Neural cell (in vitro differentiated cells): ENCODE data around the gene TMIGD1. TPM values are rescaled to one million over a fixed set of nuclear protein-coding genes. Genes with fewer than 3 reads are reported as not detected.

ENCODE experiments used
- H2AFZ ChIP-seq: fragments of 200-600, 300-800 bp; sonication (generic), shearing (Covaris generic); 2 replicates; pipeline ENCODE4 v1.6.0; 2014; ENCODE audit warnings: low read depth, mild to moderate bottlenecking, antibody characterized with exemption, low read length, moderate library complexity
- H3F3A ChIP-seq: fragments of 200-600 bp; shearing (Covaris generic); 2 replicates; pipeline ENCODE4 v1.6.1; 2016; ENCODE audit warnings: mild to moderate bottlenecking, moderate library complexity, mixed read lengths, antibody characterized with exemption, low read length; ENCODE audit not compliant: insufficient read depth, poor library complexity, severe bottlenecking
- H3K27ac ChIP-seq: fragments of 200-600, 300-800 bp; sonication (generic), shearing (Covaris generic); 2 replicates; pipeline ENCODE4 v1.5.1; 2014; ENCODE audit warnings: mild to moderate bottlenecking, low read length, moderate library complexity
- H3K27me3 ChIP-seq: fragments of 300-800, 200-600 bp; sonication (generic), shearing (Covaris generic); 2 replicates; pipeline ENCODE4 v1.6.0; 2014; ENCODE audit warnings: mild to moderate bottlenecking, low read depth, low read length, moderate library complexity; ENCODE audit not compliant: insufficient read depth
- H3K36me3 ChIP-seq: fragments of 300-800, 200-600 bp; sonication (generic), shearing (Covaris generic); 2 replicates; pipeline ENCODE4 v1.5.1; 2014; ENCODE audit warnings: mild to moderate bottlenecking, antibody characterized with exemption, low read length, moderate library complexity; ENCODE audit not compliant: insufficient read depth
- H3K4me2 ChIP-seq: fragments of 300-800, 200-600 bp; sonication (generic), shearing (Covaris generic); 2 replicates; pipeline ENCODE4 v1.6.0; 2014; ENCODE audit warnings: mild to moderate bottlenecking, low read length
- H3K4me3 ChIP-seq: fragments of 300-800, 200-600 bp; sonication (generic), shearing (Covaris generic); 2 replicates; pipeline ENCODE4 v1.5.1; 2014; ENCODE audit warnings: mild to moderate bottlenecking, low read length, moderate library complexity
- H3K79me2 ChIP-seq: fragments of 200-600 bp; shearing (Covaris generic); replicated peaks from 2 replicates; pipeline ENCODE4 v1.6.0; 2014; ENCODE audit warnings: mild to moderate bottlenecking, low read length, moderate library complexity; ENCODE audit not compliant: insufficient read depth
- H3K9ac ChIP-seq: fragments of 300-800, 200-600 bp; sonication (generic), shearing (Covaris generic); 2 replicates; pipeline ENCODE4 v1.6.1; 2016; ENCODE audit warnings: mild to moderate bottlenecking, low read length, mixed read lengths
- H3K9me2 ChIP-seq: fragments of 200-600 bp; shearing (Covaris generic); 2 replicates; pipeline ENCODE4 v1.6.1; 2016; ENCODE audit warnings: mild to moderate bottlenecking, low read length, mixed read lengths; ENCODE audit not compliant: insufficient read depth
- H3K9me3 ChIP-seq: fragments of 200-600, 300-800 bp; sonication (generic), shearing (Covaris generic); 2 replicates; pipeline ENCODE4 v1.6.1; 2016; ENCODE audit warnings: mild to moderate bottlenecking, mixed run types, low read length, moderate library complexity, mixed read lengths
- H4K20me1 ChIP-seq: fragments of 200-600 bp; shearing (Covaris generic); 2 replicates; pipeline ENCODE4 v1.6.1; 2016; ENCODE audit warnings: mild to moderate bottlenecking, mixed run types; ENCODE audit not compliant: insufficient read depth
- EP300 ChIP-seq: fragments of 450-650 bp; conservative IDR thresholded peaks from 2 replicates; pipeline ENCODE4 v1.6.1; 2014; ENCODE audit warnings: antibody characterized with exemption, mild to moderate bottlenecking, moderate library complexity; ENCODE audit not compliant: poor library complexity, severe bottlenecking
- EZH2 ChIP-seq: fragments of 200-600, 300-800 bp; shearing (Covaris generic), sonication (generic); IDR thresholded peaks from 2 replicates; pipeline ENCODE4 v1.6.1; 2014; ENCODE audit warnings: antibody characterized with exemption, low read length, borderline replicate concordance, mild to moderate bottlenecking; ENCODE audit not compliant: insufficient read depth, poor library complexity, severe bottlenecking
- MXI1 ChIP-seq: fragments of 450-650 bp; conservative IDR thresholded peaks from 2 replicates; pipeline ENCODE4 v1.6.1; 2014; ENCODE audit warnings: antibody characterized with exemption, mild to moderate bottlenecking; ENCODE audit not compliant: poor library complexity, severe bottlenecking
- POLR2AphosphoS5 ChIP-seq: IDR thresholded peaks from 2 replicates; pipeline ENCODE4 v1.6.1; 2012
- RAD21 ChIP-seq: fragments of 450-650 bp; conservative IDR thresholded peaks from 2 replicates; pipeline ENCODE4 v1.6.1; 2014; ENCODE audit warnings: antibody characterized with exemption, mild to moderate bottlenecking, moderate library complexity
- SMC3 ChIP-seq: fragments of 450-650 bp; conservative IDR thresholded peaks from 2 replicates; pipeline ENCODE4 v1.6.1; 2014; ENCODE audit warnings: antibody characterized with exemption, mild to moderate bottlenecking, moderate library complexity; ENCODE audit not compliant: poor library complexity
- TAF1 ChIP-seq: IDR thresholded peaks from 2 replicates; pipeline ENCODE4 v1.6.1; 2012; ENCODE audit warnings: low read depth
- polyA plus RNA-seq: library from polyadenylated mRNA; depleted of rRNA; stranded (reverse); fragments of >200 nt; gene quantifications from 2 replicates; pipeline ENCODE4 v1.2.3, GENCODE V29; 2014
- TF ChIP-seq, protein P1 (sequence below): fragments of 450-650 bp; IDR thresholded peaks from 2 replicates; pipeline ENCODE4 v1.5.1; 2014; ENCODE audit warnings: antibody characterized with exemption, mild to moderate bottlenecking, moderate library complexity; ENCODE audit not compliant: poor library complexity, severe bottlenecking
- TF ChIP-seq, protein P2 (sequence below): IDR thresholded peaks from 2 replicates; pipeline ENCODE4 v1.6.1; 2012; ENCODE audit warnings: borderline replicate concordance

TMIGD1 gene
- polyA plus RNA-seq, 1 donor from 2014 or later = not detected

DNA sequence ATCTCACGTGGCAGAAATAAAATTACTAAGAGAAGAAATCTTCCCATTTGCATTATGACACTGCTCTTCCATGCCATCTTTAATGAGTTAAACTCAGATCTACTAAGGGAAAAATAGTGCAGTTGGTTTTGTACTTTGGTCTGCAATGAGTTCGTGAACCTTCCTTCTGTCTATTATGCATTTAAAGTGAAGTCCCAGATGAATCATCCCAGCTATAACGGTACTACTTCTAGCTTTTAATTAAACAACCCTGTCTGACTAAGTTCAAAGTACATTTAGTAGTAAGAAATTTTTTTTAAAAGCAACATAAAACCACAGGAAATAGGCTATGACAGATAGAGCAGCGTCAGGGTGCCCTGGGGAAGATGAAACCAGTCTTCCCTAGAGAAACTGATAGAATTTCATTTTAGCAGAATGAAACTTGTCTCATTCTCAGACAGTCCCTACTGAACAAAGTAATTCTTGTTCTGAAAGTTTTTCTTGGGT lies 1.8 kb downstream of the TMIGD1 start:
- Histone ChIP-seq H3K9ac (no peak overlapping the region), H3F3A (no peaks in the 10 kb centered on the region), H3K9me3 (no peaks in the 10 kb centered on the region), H3K79me2 (no peaks in the 10 kb centered on the region), H2AFZ (no peak overlapping the region), H3K4me2 (no peak overlapping the region), H3K36me3 (no peaks in the 10 kb centered on the region), H3K27ac (no peak overlapping the region), H3K4me3 (no peak overlapping the region), H4K20me1 (no peaks in the 10 kb centered on the region), H3K27me3 (no peaks in the 10 kb centered on the region), H3K9me2 (no peaks in the 10 kb centered on the region)
- TF ChIP-seq TAF1 = no peak

DNA sequence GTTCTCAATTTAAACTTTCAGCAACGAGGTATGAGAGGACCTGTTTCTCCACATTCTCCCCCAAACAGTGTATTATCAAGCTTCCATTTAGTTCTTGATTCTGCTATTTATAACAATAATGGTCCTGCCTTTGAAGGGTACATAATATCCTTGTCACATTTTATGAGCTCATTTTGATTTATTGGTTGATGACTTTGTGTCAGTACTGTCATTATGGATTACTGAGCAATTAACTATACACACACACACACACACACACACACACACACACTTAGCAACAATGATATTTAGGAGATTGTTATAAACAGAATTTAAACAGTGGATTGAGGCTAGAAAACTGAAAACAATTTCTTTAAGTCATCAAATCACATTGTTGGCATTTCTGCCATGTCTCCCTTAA lies 7.0 kb downstream of the TMIGD1 start:
- TF ChIP-seq EP300 (no peak), TAF1 (no peak), POLR2AphosphoS5 (no peak)
- H3K27ac ChIP-seq = no peak overlapping the region
- H3K9ac ChIP-seq = no peak overlapping the region
- H3K4me3 ChIP-seq = no peak overlapping the region
- H3K27me3 ChIP-seq = no peaks in the 10 kb centered on the region
- H3K9me3 ChIP-seq = no peaks in the 10 kb centered on the region
- H4K20me1 ChIP-seq = no peaks in the 10 kb centered on the region
- H3K79me2 ChIP-seq = no peaks in the 10 kb centered on the region
- H3K4me2 ChIP-seq = no peak overlapping the region
- H3K36me3 ChIP-seq = no peaks in the 10 kb centered on the region
- no peak overlapping the region for H2AFZ ChIP-seq
- no peaks in the 10 kb centered on the region for H3F3A ChIP-seq
- no peaks in the 10 kb centered on the region for H3K9me2 ChIP-seq

DNA sequence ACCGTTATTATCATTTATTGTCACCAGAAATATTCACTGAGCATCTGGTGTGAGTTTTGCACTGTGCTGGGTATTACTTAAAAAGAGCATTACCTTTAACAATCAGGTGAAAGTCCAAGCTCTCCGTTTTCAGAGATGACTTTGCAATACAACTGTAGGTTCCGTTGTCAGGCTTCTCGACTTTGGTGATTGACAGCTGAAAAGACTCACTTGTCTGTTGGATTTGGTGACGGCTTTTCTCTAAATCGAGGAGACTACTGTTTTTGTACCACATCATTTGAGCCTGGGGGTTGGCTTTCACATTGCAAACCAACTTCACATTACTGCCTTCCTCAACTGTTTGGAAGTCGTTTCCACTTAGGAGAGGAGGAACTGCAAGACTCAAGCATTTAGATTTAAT lies 9.1 kb downstream of the TMIGD1 start:
- no peak overlapping the region for H3K4me3 ChIP-seq
- H2AFZ ChIP-seq = no peak overlapping the region
- no peaks in the 10 kb centered on the region for H3K79me2 ChIP-seq
- no peaks in the 10 kb centered on the region for H3K27me3 ChIP-seq
- H3K9me2 ChIP-seq = no peaks in the 10 kb centered on the region
- no peak overlapping the region for H3K9ac ChIP-seq
- H3K36me3 ChIP-seq = no peaks in the 10 kb centered on the region
- no peaks in the 10 kb centered on the region for H4K20me1 ChIP-seq
- no peak for TF ChIP-seq MXI1
- TF ChIP-seq POLR2AphosphoS5 = no peak
- TF ChIP-seq, protein P1, sequence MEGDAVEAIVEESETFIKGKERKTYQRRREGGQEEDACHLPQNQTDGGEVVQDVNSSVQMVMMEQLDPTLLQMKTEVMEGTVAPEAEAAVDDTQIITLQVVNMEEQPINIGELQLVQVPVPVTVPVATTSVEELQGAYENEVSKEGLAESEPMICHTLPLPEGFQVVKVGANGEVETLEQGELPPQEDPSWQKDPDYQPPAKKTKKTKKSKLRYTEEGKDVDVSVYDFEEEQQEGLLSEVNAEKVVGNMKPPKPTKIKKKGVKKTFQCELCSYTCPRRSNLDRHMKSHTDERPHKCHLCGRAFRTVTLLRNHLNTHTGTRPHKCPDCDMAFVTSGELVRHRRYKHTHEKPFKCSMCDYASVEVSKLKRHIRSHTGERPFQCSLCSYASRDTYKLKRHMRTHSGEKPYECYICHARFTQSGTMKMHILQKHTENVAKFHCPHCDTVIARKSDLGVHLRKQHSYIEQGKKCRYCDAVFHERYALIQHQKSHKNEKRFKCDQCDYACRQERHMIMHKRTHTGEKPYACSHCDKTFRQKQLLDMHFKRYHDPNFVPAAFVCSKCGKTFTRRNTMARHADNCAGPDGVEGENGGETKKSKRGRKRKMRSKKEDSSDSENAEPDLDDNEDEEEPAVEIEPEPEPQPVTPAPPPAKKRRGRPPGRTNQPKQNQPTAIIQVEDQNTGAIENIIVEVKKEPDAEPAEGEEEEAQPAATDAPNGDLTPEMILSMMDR = no peak
- TF ChIP-seq SMC3 = no peak
- TF ChIP-seq EP300 = no peak
- no peak for TF ChIP-seq TAF1
- no peak for TF ChIP-seq EZH2
- no peak for TF ChIP-seq RAD21
- TF ChIP-seq, protein P2, sequence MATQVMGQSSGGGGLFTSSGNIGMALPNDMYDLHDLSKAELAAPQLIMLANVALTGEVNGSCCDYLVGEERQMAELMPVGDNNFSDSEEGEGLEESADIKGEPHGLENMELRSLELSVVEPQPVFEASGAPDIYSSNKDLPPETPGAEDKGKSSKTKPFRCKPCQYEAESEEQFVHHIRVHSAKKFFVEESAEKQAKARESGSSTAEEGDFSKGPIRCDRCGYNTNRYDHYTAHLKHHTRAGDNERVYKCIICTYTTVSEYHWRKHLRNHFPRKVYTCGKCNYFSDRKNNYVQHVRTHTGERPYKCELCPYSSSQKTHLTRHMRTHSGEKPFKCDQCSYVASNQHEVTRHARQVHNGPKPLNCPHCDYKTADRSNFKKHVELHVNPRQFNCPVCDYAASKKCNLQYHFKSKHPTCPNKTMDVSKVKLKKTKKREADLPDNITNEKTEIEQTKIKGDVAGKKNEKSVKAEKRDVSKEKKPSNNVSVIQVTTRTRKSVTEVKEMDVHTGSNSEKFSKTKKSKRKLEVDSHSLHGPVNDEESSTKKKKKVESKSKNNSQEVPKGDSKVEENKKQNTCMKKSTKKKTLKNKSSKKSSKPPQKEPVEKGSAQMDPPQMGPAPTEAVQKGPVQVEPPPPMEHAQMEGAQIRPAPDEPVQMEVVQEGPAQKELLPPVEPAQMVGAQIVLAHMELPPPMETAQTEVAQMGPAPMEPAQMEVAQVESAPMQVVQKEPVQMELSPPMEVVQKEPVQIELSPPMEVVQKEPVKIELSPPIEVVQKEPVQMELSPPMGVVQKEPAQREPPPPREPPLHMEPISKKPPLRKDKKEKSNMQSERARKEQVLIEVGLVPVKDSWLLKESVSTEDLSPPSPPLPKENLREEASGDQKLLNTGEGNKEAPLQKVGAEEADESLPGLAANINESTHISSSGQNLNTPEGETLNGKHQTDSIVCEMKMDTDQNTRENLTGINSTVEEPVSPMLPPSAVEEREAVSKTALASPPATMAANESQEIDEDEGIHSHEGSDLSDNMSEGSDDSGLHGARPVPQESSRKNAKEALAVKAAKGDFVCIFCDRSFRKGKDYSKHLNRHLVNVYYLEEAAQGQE = no peak
- H3F3A ChIP-seq = no peaks in the 10 kb centered on the region
- no peak overlapping the region for H3K4me2 ChIP-seq
- H3K9me3 ChIP-seq = no peaks in the 10 kb centered on the region
- H3K27ac ChIP-seq = no peak overlapping the region
